A673 (cell line): ENCODE results near the gene RAB41. TPM values are rescaled to one million over a fixed set of nuclear protein-coding genes. Genes with fewer than 3 reads are reported as not detected.
"Not testable (repeated sequence)": the region's sequence is repeated elsewhere in the genome, so short reads cannot be mapped to it uniquely, and the experiment has no call there.

Source experiments
- BruUV-seq: library from RNA; stranded (reverse); fragments of 400-500 nt; replicated peaks from 2 replicates; lab custom pipeline; 2021; lab: Mats Ljungman, UMichigan
- CTCF ChIA-PET: fragments of 300-600 bp; sonication (Branson Sonifier 250); formaldehyde crosslinking; loops from one replicate; lab custom pipeline; 2022; ENCODE audit warnings: antibody characterized with exemption; lab: Charles Lee
- POLR2A ChIA-PET: fragments of 300-600 bp; sonication (Branson Sonifier 250); formaldehyde crosslinking; loops from one replicate; lab custom pipeline; 2022; ENCODE audit warnings: antibody characterized with exemption; ENCODE audit not compliant: low non-redundant PET; lab: Charles Lee
- DNase-seq: peaks from one replicate; pipeline ENCODE4 v3.0.0-alpha.2; 2015; ENCODE audit warnings: low spot score
- H3K27ac ChIP-seq: fragments of 200-600 bp; sonication (generic); 2 replicates; pipeline ENCODE4 v1.5.1; 2016; ENCODE audit warnings: mixed run types, low read depth, mild to moderate bottlenecking, mixed read lengths, antibody characterized with exemption, low read length; ENCODE audit not compliant: poor library complexity, severe bottlenecking
- H3K27me3 ChIP-seq: fragments of 200-600 bp; sonication (generic); replicated peaks from 2 replicates; pipeline ENCODE4 v1.6.1; 2017; ENCODE audit warnings: mixed run types, low read depth, mild to moderate bottlenecking, mixed read lengths, antibody characterized with exemption, low read length; ENCODE audit not compliant: insufficient read depth, poor library complexity
- H3K36me3 ChIP-seq: fragments of 200-600 bp; sonication (generic); 2 replicates; pipeline ENCODE4 v1.6.1; 2016; ENCODE audit warnings: mixed run types, mild to moderate bottlenecking, mixed read lengths, antibody characterized with exemption, low read length; ENCODE audit not compliant: insufficient read depth, poor library complexity, severe bottlenecking
- H3K4me1 ChIP-seq: fragments of 200-600 bp; sonication (generic); 2 replicates; pipeline ENCODE4 v1.6.1; 2017; ENCODE audit warnings: mixed run types, mild to moderate bottlenecking, mixed read lengths, antibody characterized with exemption, low read length; ENCODE audit not compliant: insufficient read depth, poor library complexity, severe bottlenecking
- H3K4me3 ChIP-seq: fragments of 200-600 bp; sonication (generic); 2 replicates; pipeline ENCODE4 v1.5.1; 2016; ENCODE audit warnings: low read depth, mixed run types, mild to moderate bottlenecking, mixed read lengths, low read length; ENCODE audit not compliant: poor library complexity, severe bottlenecking
- H3K9me3 ChIP-seq: fragments of 200-600 bp; sonication (generic); 2 replicates; pipeline ENCODE4 v1.6.1; 2016; ENCODE audit warnings: mixed run types, low read depth, mild to moderate bottlenecking, mixed read lengths, antibody characterized with exemption, low read length; ENCODE audit not compliant: poor library complexity, severe bottlenecking
- EZH2 ChIP-seq: fragments of 200-600 bp; sonication (generic); IDR thresholded peaks from 2 replicates; pipeline ENCODE4 v1.6.1; 2017; ENCODE audit warnings: borderline replicate concordance, low read depth, mild to moderate bottlenecking, mixed read lengths, antibody characterized with exemption, low read length; ENCODE audit not compliant: poor library complexity, severe bottlenecking
- intact Hi-C: fragments of 100-400 bp; cut with micrococcal nuclease; formaldehyde crosslinking; loops from one replicate; pipeline ENCODE4 v1.10.0; 2022; ENCODE audit not compliant: unreplicated experiment
- total RNA-seq: library from RNA; stranded (reverse); gene quantifications from 2 replicates; pipeline ENCODE4 v1.2.3, GENCODE V29; 2021
- TF ChIP-seq, protein P1 (sequence below): fragments of 300-800, 200-600 bp; sonication (generic); conservative IDR thresholded peaks from 2 replicates; pipeline ENCODE4 v1.5.1; 2017; ENCODE audit warnings: low read depth, mild to moderate bottlenecking, antibody characterized with exemption, low read length, moderate library complexity, mixed read lengths

The RAB41 gene
- total RNA-seq, 1 experiment from 2014 or later: not detected

GRCh38 chrX:70241501-70241900, 40.5 kb upstream of the RAB41 start:
- Histone ChIP-seq H3K27ac (no peak overlapping the region), H3K36me3 (no peaks in the 10 kb centered on the region), H3K27me3 (peaks cover 5% of the 10 kb centered on the region), H3K4me1 (no peaks in the 10 kb centered on the region), H3K9me3 (no peaks in the 10 kb centered on the region), H3K4me3 (no peak overlapping the region)
- DNase-seq: no peak
- intact Hi-C loops: no loop called here
- TF ChIP-seq, protein P1, sequence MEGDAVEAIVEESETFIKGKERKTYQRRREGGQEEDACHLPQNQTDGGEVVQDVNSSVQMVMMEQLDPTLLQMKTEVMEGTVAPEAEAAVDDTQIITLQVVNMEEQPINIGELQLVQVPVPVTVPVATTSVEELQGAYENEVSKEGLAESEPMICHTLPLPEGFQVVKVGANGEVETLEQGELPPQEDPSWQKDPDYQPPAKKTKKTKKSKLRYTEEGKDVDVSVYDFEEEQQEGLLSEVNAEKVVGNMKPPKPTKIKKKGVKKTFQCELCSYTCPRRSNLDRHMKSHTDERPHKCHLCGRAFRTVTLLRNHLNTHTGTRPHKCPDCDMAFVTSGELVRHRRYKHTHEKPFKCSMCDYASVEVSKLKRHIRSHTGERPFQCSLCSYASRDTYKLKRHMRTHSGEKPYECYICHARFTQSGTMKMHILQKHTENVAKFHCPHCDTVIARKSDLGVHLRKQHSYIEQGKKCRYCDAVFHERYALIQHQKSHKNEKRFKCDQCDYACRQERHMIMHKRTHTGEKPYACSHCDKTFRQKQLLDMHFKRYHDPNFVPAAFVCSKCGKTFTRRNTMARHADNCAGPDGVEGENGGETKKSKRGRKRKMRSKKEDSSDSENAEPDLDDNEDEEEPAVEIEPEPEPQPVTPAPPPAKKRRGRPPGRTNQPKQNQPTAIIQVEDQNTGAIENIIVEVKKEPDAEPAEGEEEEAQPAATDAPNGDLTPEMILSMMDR: no peak
- TF ChIP-seq EZH2: no peak
- CTCF ChIA-PET: no interaction called here
- no TSS peak for BruUV-seq
- POLR2A ChIA-PET: interaction anchor here (0.6 kb wide), 1 partner anchor 47 kb away, joined by 3 read pairs; no protein-coding TSS in a partner anchor

DNA sequence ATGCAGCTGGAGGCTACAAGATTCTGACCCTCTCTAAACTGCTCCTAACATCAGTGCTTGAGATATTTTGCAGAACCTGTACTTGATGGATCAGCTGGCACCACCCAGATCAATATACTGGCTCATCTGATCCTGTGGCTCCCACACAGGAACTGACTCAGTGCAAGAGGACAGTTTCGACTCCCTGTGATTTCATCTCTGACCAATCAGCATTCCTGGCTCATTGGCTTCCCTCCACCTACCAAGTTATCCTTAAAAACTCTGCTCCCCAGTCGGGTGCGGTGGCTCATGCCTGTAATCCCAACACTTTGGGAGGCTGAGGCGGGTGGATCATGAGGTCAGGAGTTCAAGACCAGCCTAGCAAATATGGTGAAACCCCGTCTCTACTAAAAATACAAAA, 38.4 kb upstream of the RAB41 start:
- intact Hi-C loops, H3K4me3 ChIP-seq, CTCF ChIA-PET, POLR2A ChIA-PET, H3K4me1 ChIP-seq, H3K27me3 ChIP-seq, H3K9me3 ChIP-seq, H3K27ac ChIP-seq, H3K36me3 ChIP-seq, BruUV-seq, DNase-seq: not testable (repeated sequence)

GRCh38 chrX:70244881-70245280, 37.1 kb upstream of the RAB41 start:
- ChIA-PET POLR2A (no interaction called here), CTCF (no interaction called here)
- H3K27ac ChIP-seq: no peak overlapping the region
- H3K27me3 ChIP-seq: peaks cover 5% of the 10 kb centered on the region
- DNase-seq: no peak
- H3K36me3 ChIP-seq: no peaks in the 10 kb centered on the region
- no peak overlapping the region for H3K4me3 ChIP-seq
- no TSS peak for BruUV-seq
- TF ChIP-seq EZH2: no peak
- TF ChIP-seq, protein P1: no peak
- H3K9me3 ChIP-seq: no peaks in the 10 kb centered on the region
- no peaks in the 10 kb centered on the region for H3K4me1 ChIP-seq
- intact Hi-C loops: no loop called here

- H3K9me3 ChIP-seq: no peaks in the 10 kb centered on the region
- H3K36me3 ChIP-seq: no peaks in the 10 kb centered on the region
- ChIA-PET CTCF (no interaction called here), POLR2A (no interaction called here)
- intact Hi-C loops: no loop called here
- no peaks in the 10 kb centered on the region for H3K4me1 ChIP-seq
- TF ChIP-seq, protein P1: no peak
- TF ChIP-seq EZH2: no peak
- DNase-seq: no peak
- H3K4me3 ChIP-seq: no peak overlapping the region
- BruUV-seq: no TSS peak
- H3K27me3 ChIP-seq: peaks cover 9% of the 10 kb centered on the region
- H3K27ac ChIP-seq: no peak overlapping the region
These were observed 34.7 kb upstream of the RAB41 start for GRCh38 chrX:70247252-70247651.
